ENCODE measurements around the gene GSC. TPM values are rescaled to one million over a fixed set of nuclear protein-coding genes. Genes with fewer than 3 reads are reported as not detected.

Gene GSC
- total and polyA plus RNA-seq, 2 experiments from 2014 or later, result 0.27 to 0.97 TPM

GRCh38 chr14:94768521-94769390 is 1.2 kb downstream of the GSC start:
- DNase-seq (ENCODE audit: low spot score) (peak; percentile 72), ATAC-seq (peak; percentile 3)
- Histone ChIP-seq H3F3A (replicated peaks; ENCODE audit: low read depth) (peaks cover 17% of the 10 kb centered on the region), H3K4me1 (ENCODE audit: insufficient read depth) (peaks cover 47% of the 10 kb centered on the region), H3K4me2 (peak overlapping the region; percentile 90), H3K9me2 (ENCODE audit: insufficient read depth) (no peaks in the 10 kb centered on the region), H3K79me2 (replicated peaks; ENCODE audit: insufficient read depth) (no peaks in the 10 kb centered on the region), H3K4me3 (peak overlapping the region; percentile 64), H3K27ac (ENCODE audit: low read depth) (no peak overlapping the region), H2AFZ (peak overlapping the region; percentile 94), H3K27me3 (ENCODE audit: insufficient read depth) (peaks cover 100% of the 10 kb centered on the region), H4K20me1 (replicated peaks; ENCODE audit: insufficient read depth) (peaks cover 11% of the 10 kb centered on the region), H3K36me3 (ENCODE audit: insufficient read depth) (no peaks in the 10 kb centered on the region; the same call in 1 of the 2 replicates)
- no peak for TF ChIP-seq ZNF114 (CRISPR knock-in tag; IDR thresholded peaks at IDR 0.05)
- TF ChIP-seq EZH2phosphoT487 (IDR thresholded peaks at IDR 0.05; ENCODE audit: unreplicated experiment), result peak; percentile 81
- TF ChIP-seq CREB1 (CRISPR knock-in tag; IDR thresholded peaks at IDR 0.05; ENCODE audit: low read depth), result no peak
- peak; percentile 94 for TF ChIP-seq EZH2 (IDR thresholded peaks at IDR 0.05; ENCODE audit: low read depth, unreplicated experiment)
- no peak for TF ChIP-seq CTCF (conservative IDR thresholded peaks at IDR 0.05; ENCODE audit: low read depth in 2 of 2)
- no peak for TF ChIP-seq ZNF462 (CRISPR knock-in tag; IDR thresholded peaks at IDR 0.05)
- TF ChIP-seq ZNF331 (CRISPR knock-in tag; IDR thresholded peaks at IDR 0.05; ENCODE audit: low read depth), result no peak
- TF ChIP-seq NANOG (IDR thresholded peaks at IDR 0.05; ENCODE audit: borderline replicate concordance), result no peak
- TF ChIP-seq JUNB (IDR thresholded peaks at IDR 0.05; ENCODE audit: unreplicated experiment), result no peak
- peaks cover 47% of the 10 kb centered on the region for H3K4me1 Mint-ChIP-seq
- no peaks in the 10 kb centered on the region; the same call in 2 of the 3 replicates for H3K36me3 Mint-ChIP-seq (ENCODE audit: low read depth)
- H3K27me3 Mint-ChIP-seq (ENCODE audit: insufficient read depth, low read depth, poor library complexity), result peaks cover 95% of the 10 kb centered on the region
- no peaks in the 10 kb centered on the region for H3K9me3 Mint-ChIP-seq
- H3K27ac Mint-ChIP-seq, result no peak overlapping the region
- peak overlapping the region; percentile 71 for H3K4me3 Mint-ChIP-seq
